Measurements from ENCODE around the gene DBP.
"Not testable (repeated sequence)": the region's sequence is repeated elsewhere in the genome, so short reads cannot be mapped to it uniquely, and the experiment has no call there.

DBP gene

GRCh38 chr19:48664476-48664875 is 27.3 kb upstream of the DBP start:
- no peaks in the 10 kb centered on the region for H3K36me3 ChIP-seq (ENCODE audit: insufficient read depth, low read length)
- no peak overlapping the region for H3K4me3 ChIP-seq (ENCODE audit: low read length)
- no peak overlapping the region for H3K9ac ChIP-seq (ENCODE audit: low read depth, low read length)
- H3K4me2 ChIP-seq (ENCODE audit: low read length): no peak overlapping the region
- peaks cover 2% of the 10 kb centered on the region for H3K4me1 ChIP-seq (ENCODE audit: control insufficient read depth, insufficient read depth, low read length)
- no peaks in the 10 kb centered on the region for H3K9me3 ChIP-seq (replicated peaks; ENCODE audit: low read length)
- no peaks in the 10 kb centered on the region for H3K27me3 ChIP-seq (ENCODE audit: control insufficient read depth, insufficient read depth, low read length)

- Histone ChIP-seq H3K4me2 (ENCODE audit: low read length) (no peak overlapping the region), H3K9me3 (replicated peaks; ENCODE audit: low read length) (no peaks in the 10 kb centered on the region), H3K9ac (ENCODE audit: low read depth, low read length) (no peak overlapping the region), H3K4me3 (ENCODE audit: low read length) (no peak overlapping the region), H3K36me3 (ENCODE audit: insufficient read depth, low read length) (no peaks in the 10 kb centered on the region), H3K27me3 (ENCODE audit: control insufficient read depth, insufficient read depth, low read length) (no peaks in the 10 kb centered on the region), H3K4me1 (ENCODE audit: control insufficient read depth, insufficient read depth, low read length) (peaks cover 2% of the 10 kb centered on the region)
Measured at GRCh38 chr19:48663667-48664066, 26.5 kb upstream of the DBP start.

- no peak overlapping the region for H3K4me3 ChIP-seq (ENCODE audit: low read length)
- H3K36me3 ChIP-seq (ENCODE audit: insufficient read depth, low read length): no peaks in the 10 kb centered on the region
- H3K9ac ChIP-seq (ENCODE audit: low read depth, low read length): no peak overlapping the region
- H3K27me3 ChIP-seq (ENCODE audit: control insufficient read depth, insufficient read depth, low read length): no peaks in the 10 kb centered on the region
- H3K4me2 ChIP-seq (ENCODE audit: low read length): no peak overlapping the region
- H3K4me1 ChIP-seq (ENCODE audit: control insufficient read depth, insufficient read depth, low read length): peaks cover 14% of the 10 kb centered on the region
- no peaks in the 10 kb centered on the region for H3K9me3 ChIP-seq (replicated peaks; ENCODE audit: low read length)
Measured at GRCh38 chr19:48661711-48662090, 24.5 kb upstream of the DBP start.

GRCh38 chr19:48660852-48661710 is 23.9 kb upstream of the DBP start:
- Histone ChIP-seq H3K36me3 (ENCODE audit: insufficient read depth, low read length) (no peaks in the 10 kb centered on the region), H3K4me1 (ENCODE audit: control insufficient read depth, insufficient read depth, low read length) (peaks cover 17% of the 10 kb centered on the region), H3K9ac (ENCODE audit: low read depth, low read length) (no peak overlapping the region), H3K4me3 (ENCODE audit: low read length) (no peak overlapping the region), H3K4me2 (ENCODE audit: low read length) (peak overlapping the region; percentile 58), H3K9me3 (replicated peaks; ENCODE audit: low read length) (no peaks in the 10 kb centered on the region), H3K27me3 (ENCODE audit: control insufficient read depth, insufficient read depth, low read length) (no peaks in the 10 kb centered on the region)

- Histone ChIP-seq H3K4me2 (ENCODE audit: low read length) (no peak overlapping the region), H3K9ac (ENCODE audit: low read depth, low read length) (no peak overlapping the region), H3K4me1 (ENCODE audit: control insufficient read depth, insufficient read depth, low read length) (peaks cover 17% of the 10 kb centered on the region), H3K4me3 (ENCODE audit: low read length) (no peak overlapping the region), H3K9me3 (replicated peaks; ENCODE audit: low read length) (no peaks in the 10 kb centered on the region), H3K27me3 (ENCODE audit: control insufficient read depth, insufficient read depth, low read length) (no peaks in the 10 kb centered on the region), H3K36me3 (ENCODE audit: insufficient read depth, low read length) (no peaks in the 10 kb centered on the region)
Measured at GRCh38 chr19:48659768-48660167, 22.6 kb upstream of the DBP start.

GRCh38 chr19:48658483-48658882 is 21.3 kb upstream of the DBP start:
- no peaks in the 10 kb centered on the region for H3K27me3 ChIP-seq (ENCODE audit: control insufficient read depth, insufficient read depth, low read length)
- H3K4me2 ChIP-seq (ENCODE audit: low read length): no peak overlapping the region
- H3K9ac ChIP-seq (ENCODE audit: low read depth, low read length): no peak overlapping the region
- no peak overlapping the region for H3K4me3 ChIP-seq (ENCODE audit: low read length)
- no peaks in the 10 kb centered on the region for H3K36me3 ChIP-seq (ENCODE audit: insufficient read depth, low read length)
- H3K9me3 ChIP-seq (replicated peaks; ENCODE audit: low read length): no peaks in the 10 kb centered on the region
- H3K4me1 ChIP-seq (ENCODE audit: control insufficient read depth, insufficient read depth, low read length): peaks cover 17% of the 10 kb centered on the region

- H3K4me1 ChIP-seq (ENCODE audit: control insufficient read depth, insufficient read depth, low read length): peaks cover 17% of the 10 kb centered on the region
- not testable (repeated sequence) for H3K4me2 ChIP-seq (ENCODE audit: low read length); H3K9ac ChIP-seq (ENCODE audit: low read depth, low read length); H3K36me3 ChIP-seq (ENCODE audit: insufficient read depth, low read length); H3K9me3 ChIP-seq (replicated peaks; ENCODE audit: low read length); H3K27me3 ChIP-seq (ENCODE audit: control insufficient read depth, insufficient read depth, low read length); H3K4me3 ChIP-seq (ENCODE audit: low read length)
Measured at GRCh38 chr19:48657828-48658227, 20.6 kb upstream of the DBP start.

- Histone ChIP-seq H3K9ac (ENCODE audit: low read depth, low read length) (no peak overlapping the region), H3K4me3 (ENCODE audit: low read length) (no peak overlapping the region), H3K4me2 (ENCODE audit: low read length) (peak overlapping the region; percentile 15), H3K27me3 (ENCODE audit: control insufficient read depth, insufficient read depth, low read length) (no peaks in the 10 kb centered on the region), H3K4me1 (ENCODE audit: control insufficient read depth, insufficient read depth, low read length) (peaks cover 17% of the 10 kb centered on the region), H3K9me3 (replicated peaks; ENCODE audit: low read length) (no peaks in the 10 kb centered on the region), H3K36me3 (ENCODE audit: insufficient read depth, low read length) (no peaks in the 10 kb centered on the region)
Measured at GRCh38 chr19:48656840-48657474, 19.8 kb upstream of the DBP start.

GRCh38 chr19:48654299-48655059 is 17.3 kb upstream of the DBP start:
- Histone ChIP-seq H3K4me2 (ENCODE audit: low read length) (no peak overlapping the region), H3K9me3 (replicated peaks; ENCODE audit: low read length) (no peaks in the 10 kb centered on the region), H3K27me3 (ENCODE audit: control insufficient read depth, insufficient read depth, low read length) (no peaks in the 10 kb centered on the region), H3K9ac (ENCODE audit: low read depth, low read length) (no peak overlapping the region), H3K4me3 (ENCODE audit: low read length) (no peak overlapping the region), H3K4me1 (ENCODE audit: control insufficient read depth, insufficient read depth, low read length) (peaks cover 18% of the 10 kb centered on the region), H3K36me3 (ENCODE audit: insufficient read depth, low read length) (no peaks in the 10 kb centered on the region)

- no peak overlapping the region for H3K4me3 ChIP-seq (ENCODE audit: low read length)
- peaks cover 12% of the 10 kb centered on the region for H3K4me1 ChIP-seq (ENCODE audit: control insufficient read depth, insufficient read depth, low read length)
- no peaks in the 10 kb centered on the region for H3K9me3 ChIP-seq (replicated peaks; ENCODE audit: low read length)
- no peaks in the 10 kb centered on the region for H3K27me3 ChIP-seq (ENCODE audit: control insufficient read depth, insufficient read depth, low read length)
- no peak overlapping the region for H3K9ac ChIP-seq (ENCODE audit: low read depth, low read length)
- no peak overlapping the region for H3K4me2 ChIP-seq (ENCODE audit: low read length)
- H3K36me3 ChIP-seq (ENCODE audit: insufficient read depth, low read length): no peaks in the 10 kb centered on the region
Measured at GRCh38 chr19:48651683-48652048, 14.5 kb upstream of the DBP start.

GRCh38 chr19:48650974-48651682 is 13.9 kb upstream of the DBP start:
- Histone ChIP-seq H3K4me1 (ENCODE audit: control insufficient read depth, insufficient read depth, low read length) (peaks cover 11% of the 10 kb centered on the region), H3K27me3 (ENCODE audit: control insufficient read depth, insufficient read depth, low read length) (no peaks in the 10 kb centered on the region), H3K4me3 (ENCODE audit: low read length) (no peak overlapping the region), H3K9ac (ENCODE audit: low read depth, low read length) (no peak overlapping the region), H3K4me2 (ENCODE audit: low read length) (no peak overlapping the region), H3K36me3 (ENCODE audit: insufficient read depth, low read length) (no peaks in the 10 kb centered on the region), H3K9me3 (replicated peaks; ENCODE audit: low read length) (no peaks in the 10 kb centered on the region)

All from skeletal muscle satellite cell (primary cell).